Stimulated activated CD8-positive, alpha-beta memory T cell treated with anti-CD3 and anti-CD28 coated beads, Interleukin-7, amount 100 ng/mL, for 1 hour (primary cell): ENCODE results near the gene TMEM273.

Experiments
- DNase-seq, 2 donors: peaks; one replicate each; pipeline ENCODE4 v3.0.0-alpha.2; 2020; ENCODE audit warnings: low read depth in 2 of 2

The TMEM273 gene

GRCh38 chr10:49164559-49165188 is 23.5 kb downstream of the TMEM273 start:
- no peak for DNase-seq

GRCh38 chr10:49163741-49164140 is 24.4 kb downstream of the TMEM273 start:
- no peak for DNase-seq

- no peak for DNase-seq
Observed at GRCh38 chr10:49162761-49163310, 25.4 kb downstream of the TMEM273 start.

GRCh38 chr10:49162063-49162462 is 26.1 kb downstream of the TMEM273 start:
- DNase-seq = no peak

GRCh38 chr10:49161411-49161997 is 26.7 kb downstream of the TMEM273 start:
- DNase-seq = no peak

GRCh38 chr10:49160814-49161213 is 27.4 kb downstream of the TMEM273 start:
- DNase-seq = no peak

- DNase-seq = no peak
Observed at GRCh38 chr10:49160110-49160509, 28.1 kb downstream of the TMEM273 start.

- no peak for DNase-seq
Observed at GRCh38 chr10:49158915-49159314, 29.3 kb downstream of the TMEM273 start.

GRCh38 chr10:49158404-49158803 is 29.8 kb downstream of the TMEM273 start:
- no peak for DNase-seq

- no peak for DNase-seq
Observed at GRCh38 chr10:49157229-49157628, 31.0 kb downstream of the TMEM273 start.

- DNase-seq = no peak
Observed at GRCh38 chr10:49154641-49155040, 33.5 kb downstream of the TMEM273 start.

GRCh38 chr10:49153971-49154370 is 34.2 kb downstream of the TMEM273 start:
- no peak for DNase-seq

- DNase-seq = no peak
Observed at GRCh38 chr10:49153115-49153514, 35.1 kb downstream of the TMEM273 start.

GRCh38 chr10:49152663-49153062 is 35.5 kb downstream of the TMEM273 start:
- no peak for DNase-seq

- DNase-seq = no peak
Observed at GRCh38 chr10:49152037-49152436, 36.2 kb downstream of the TMEM273 start.

GRCh38 chr10:49151481-49151880 is 36.7 kb downstream of the TMEM273 start:
- no peak for DNase-seq

- no peak for DNase-seq
Observed at GRCh38 chr10:49151025-49151445, 37.2 kb downstream of the TMEM273 start.

- DNase-seq = no peak
Observed at GRCh38 chr10:49150426-49150825, 37.8 kb downstream of the TMEM273 start.

GRCh38 chr10:49149881-49150280 is 38.3 kb downstream of the TMEM273 start:
- DNase-seq = no peak

- DNase-seq = no peak
Observed at GRCh38 chr10:49144058-49144720, 44.0 kb downstream of the TMEM273 start.

GRCh38 chr10:49143249-49143648 is 44.9 kb downstream of the TMEM273 start:
- no peak for DNase-seq

- no peak for DNase-seq
Observed at GRCh38 chr10:49141541-49142332, 46.5 kb downstream of the TMEM273 start.
